Left hindlimb (tissue), 1 donor: Measurements from ENCODE around the gene ADGRV1.
"Not testable (repeated sequence)": the region's sequence is repeated elsewhere in the genome, so short reads cannot be mapped to it uniquely, and the experiment has no call there.

Source experiments
- DNase-seq: peaks from one replicate; pipeline ENCODE4 v3.0.0-alpha.2; 2018

Gene ADGRV1

DNA sequence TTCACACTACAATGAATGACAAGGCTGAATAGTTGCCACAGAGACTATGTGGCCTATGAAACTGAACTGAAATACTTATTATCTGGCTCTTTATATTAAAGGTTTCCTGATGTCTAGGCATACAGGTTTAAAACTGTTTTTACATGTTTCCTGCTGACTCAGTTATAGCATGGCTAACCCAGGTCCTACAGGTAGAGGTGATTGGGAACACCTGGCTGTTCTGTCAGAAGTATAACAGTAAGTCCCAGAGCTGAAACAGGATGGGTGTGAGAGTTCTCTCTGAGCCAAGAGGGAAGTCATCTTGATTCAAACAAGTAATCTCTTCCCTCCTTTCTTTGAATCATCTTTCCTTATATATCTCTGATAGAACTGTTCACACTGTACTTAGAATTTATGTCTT lies 4.9 kb upstream of the ADGRV1 start:
- no peak for DNase-seq

DNA sequence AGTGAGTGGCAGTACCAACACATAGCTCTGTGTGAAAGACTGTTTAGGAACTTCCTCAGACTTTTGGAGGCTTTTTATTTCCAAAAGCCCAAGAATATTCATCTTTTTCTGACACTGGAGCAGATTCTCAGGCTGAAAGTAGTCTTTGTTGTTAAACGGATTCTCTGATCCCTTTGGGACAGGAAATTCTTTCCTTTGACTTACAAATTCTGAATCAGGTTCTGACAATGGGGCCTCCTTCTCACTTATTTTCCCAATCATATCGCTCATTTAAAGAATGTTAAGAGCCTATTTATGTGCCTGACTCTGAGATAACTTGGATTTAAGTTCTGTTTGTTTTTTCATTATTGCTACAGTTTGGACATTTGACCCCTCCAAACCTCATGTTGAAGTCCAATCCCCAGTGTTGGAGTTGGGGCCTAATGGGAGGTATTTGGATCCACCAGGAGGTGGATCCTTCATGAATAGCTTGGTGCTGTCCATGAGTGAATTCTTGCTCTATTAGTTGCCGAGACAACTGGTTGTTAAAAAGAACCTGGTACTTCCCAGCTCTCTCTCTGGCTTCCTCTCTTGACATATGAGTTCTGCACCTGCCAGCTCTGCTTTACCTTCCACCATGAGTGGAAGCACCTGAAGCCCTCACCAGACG lies 4.1 kb upstream of the ADGRV1 start:
- no peak for DNase-seq

DNA sequence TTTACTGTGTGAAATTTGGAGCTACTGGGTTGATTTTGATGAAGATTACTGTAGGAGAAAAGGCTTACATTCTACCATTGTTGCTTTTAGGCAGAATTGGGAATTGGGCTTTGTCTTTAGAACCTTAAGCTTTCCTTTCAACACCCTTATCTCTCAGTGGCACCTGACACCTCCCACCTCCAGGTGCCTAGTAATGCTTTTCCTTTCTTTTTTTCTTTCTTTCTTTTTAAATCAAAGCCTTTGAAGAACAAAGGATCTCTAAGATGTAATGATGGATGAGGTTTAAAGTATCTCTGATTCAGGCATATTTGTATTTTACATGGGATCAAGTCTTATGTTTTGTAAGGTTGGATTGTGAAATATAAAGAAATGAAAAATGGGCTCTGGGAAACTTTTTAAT lies 2.9 kb upstream of the ADGRV1 start:
- DNase-seq = no peak

DNA sequence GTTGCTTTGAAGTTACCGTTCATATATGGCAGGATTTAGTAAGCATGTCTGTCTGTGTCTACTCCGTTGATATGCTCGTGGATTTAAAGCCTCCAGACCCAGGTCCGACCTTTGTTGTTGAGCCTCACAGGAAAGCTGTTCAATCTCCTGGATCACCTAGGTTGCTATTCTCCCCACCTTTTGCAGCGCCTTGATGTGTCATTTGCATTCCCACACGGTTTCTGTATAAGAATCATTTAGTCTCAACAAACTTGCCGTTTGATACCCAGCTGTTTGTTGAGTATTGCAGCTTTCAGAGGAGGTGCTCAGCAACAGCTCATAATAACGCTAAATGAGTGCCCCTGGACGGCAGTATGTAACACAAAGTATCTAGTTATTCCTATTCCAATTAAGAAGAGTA lies 1.2 kb upstream of the ADGRV1 start:
- DNase-seq = no peak

DNA sequence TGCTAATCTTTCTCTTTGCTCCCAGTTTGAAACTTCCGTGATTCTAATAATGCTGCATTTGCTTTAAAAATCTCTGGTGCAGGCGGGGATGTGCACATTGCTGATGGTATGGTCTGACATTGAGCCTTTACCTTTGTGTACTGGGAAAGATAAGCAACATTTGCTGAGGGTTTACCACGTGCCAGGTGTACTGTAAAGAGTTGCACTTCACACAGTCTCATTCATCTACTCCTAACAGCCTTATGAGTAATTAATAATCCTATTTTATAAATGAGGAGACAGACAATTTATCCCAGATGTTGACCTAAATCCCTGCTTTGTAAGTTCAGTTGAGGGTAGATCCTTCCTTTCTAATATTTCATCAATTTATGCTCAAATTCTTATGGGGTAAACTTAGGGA lies 726 bp upstream of the ADGRV1 start:
- no peak for DNase-seq

DNA sequence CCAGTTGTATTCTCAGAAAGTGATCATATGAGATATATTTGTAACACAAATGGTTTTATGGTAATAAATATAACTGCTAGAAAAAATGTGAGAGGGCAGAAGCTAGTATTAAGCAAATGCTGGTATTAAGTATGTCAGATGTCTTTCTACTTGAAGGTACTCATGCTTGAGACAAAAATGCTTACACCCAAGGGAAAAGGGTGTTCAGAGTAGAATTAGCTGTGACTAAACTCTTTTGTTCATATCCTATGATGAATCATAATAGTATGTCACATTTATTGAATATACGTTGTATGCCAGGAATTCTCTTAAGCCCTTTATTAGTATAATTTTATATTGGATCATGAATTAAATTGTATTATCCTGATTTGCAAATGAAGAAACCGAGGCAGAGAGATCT lies 2.2 kb downstream of the ADGRV1 start:
- DNase-seq = no peak

DNA sequence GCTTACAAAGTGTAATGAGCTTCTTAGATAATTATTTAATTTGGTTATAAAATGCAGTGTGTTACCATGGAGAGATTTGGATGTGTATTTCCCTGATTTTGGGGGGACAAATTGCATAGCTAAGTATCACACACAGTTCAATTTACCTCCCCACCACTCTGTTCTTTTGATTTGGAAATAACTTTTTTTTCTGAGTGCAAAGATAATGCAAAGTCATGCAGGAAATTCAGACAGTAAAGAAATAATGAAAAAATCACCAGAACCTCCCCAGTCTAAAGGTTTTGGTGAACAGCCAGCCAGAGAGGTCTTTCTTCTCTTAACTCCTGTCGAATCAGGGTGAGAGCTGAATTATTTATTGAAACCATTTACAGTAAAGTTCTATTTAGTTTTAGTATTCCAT lies 3.2 kb downstream of the ADGRV1 start:
- no peak for DNase-seq

DNA sequence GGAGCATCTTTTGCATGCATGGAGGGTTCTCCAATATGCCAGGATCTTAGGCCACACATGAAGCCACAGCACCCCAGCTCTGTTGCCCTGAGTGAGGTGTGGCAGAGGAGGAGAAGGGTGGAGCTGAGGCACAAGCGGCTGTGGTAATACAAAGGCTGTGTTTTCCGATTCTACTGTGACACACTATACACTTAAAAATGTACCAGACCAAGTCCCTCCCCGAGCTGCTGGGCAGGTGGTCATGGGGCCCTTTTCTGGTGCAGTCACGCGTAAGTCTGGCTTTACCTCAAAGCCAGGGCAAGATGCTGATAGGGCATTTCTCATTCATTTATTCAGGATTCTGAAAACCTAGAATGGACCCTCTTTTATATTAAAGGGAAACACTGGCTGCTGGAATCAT lies 3.7 kb downstream of the ADGRV1 start:
- DNase-seq = no peak

DNA sequence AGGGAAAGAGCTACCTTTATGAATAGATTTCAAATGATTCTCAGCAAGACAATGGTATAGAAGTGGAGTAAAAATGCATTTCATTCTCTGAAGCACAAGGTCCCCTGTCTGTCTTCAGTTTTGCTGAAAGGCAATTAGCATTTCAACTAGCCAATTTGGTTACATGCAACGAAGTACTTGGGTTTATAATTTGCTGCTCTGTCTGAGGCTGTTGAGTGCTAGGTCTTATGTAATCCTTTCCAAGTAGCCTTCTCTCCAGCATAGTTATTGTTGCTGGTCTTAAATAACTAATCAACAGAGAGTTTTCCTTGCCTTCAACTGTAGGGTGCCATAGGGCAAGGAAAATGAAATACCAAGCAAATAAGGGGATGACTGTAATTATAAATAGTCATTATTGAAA lies 4.5 kb downstream of the ADGRV1 start:
- DNase-seq = no peak

DNA sequence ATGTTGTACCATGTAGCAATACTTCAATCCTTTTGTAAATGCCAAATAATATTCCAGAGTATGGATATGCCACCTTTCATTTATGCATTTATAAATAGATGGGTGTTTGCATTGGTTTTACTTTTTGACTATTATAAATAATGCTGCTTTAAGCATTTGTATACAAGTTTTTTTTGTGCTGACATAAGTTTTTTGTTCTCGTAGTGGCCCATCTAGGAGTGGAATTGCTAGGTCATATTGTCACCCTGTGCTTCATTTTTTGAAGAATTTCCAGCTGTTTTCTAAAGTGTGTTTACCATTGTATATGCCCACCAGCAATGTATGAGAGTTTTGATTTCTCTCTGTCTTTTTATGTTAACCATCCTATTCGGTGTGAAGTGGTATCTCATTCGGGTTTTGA lies 6.9 kb downstream of the ADGRV1 start:
- no peak for DNase-seq

DNA sequence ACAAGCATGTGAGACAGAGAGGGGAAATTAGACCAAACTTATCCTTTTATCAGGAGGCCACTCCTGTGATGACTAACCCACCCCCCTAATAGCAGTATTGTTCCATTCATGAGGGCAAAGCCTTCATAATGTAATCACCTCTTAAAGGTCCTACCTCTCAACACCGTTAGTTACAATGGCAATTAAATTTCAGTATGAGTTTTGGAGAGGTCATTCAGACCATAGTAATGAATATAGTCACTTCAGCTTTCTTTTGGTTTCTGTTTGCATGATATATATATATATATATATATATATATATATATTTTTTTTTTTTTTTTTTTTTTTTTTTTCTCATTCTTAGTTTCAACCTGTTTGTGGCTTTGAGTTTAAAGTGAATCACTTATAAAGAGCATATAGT lies 10.5 kb downstream of the ADGRV1 start:
- no peak for DNase-seq

DNA sequence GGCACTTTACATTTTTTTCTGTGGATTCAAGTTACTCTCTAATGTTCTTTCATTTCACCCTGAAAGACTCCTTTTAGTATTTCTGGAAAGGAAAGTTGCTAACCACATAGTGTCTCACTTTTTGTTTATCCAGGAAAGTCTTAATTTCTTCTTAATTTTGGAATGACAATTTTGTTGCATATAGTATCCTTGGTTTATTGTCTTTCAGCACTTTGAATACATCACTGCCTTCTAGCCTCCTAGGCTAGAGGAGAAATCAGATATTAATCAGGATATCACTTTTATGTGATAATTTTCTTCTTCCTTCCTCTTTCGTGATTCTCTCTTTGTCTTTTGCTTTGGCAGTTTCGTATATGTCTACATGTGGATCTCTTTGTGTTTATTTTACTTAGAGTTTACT lies 11.4 kb downstream of the ADGRV1 start:
- DNase-seq = no peak

DNA sequence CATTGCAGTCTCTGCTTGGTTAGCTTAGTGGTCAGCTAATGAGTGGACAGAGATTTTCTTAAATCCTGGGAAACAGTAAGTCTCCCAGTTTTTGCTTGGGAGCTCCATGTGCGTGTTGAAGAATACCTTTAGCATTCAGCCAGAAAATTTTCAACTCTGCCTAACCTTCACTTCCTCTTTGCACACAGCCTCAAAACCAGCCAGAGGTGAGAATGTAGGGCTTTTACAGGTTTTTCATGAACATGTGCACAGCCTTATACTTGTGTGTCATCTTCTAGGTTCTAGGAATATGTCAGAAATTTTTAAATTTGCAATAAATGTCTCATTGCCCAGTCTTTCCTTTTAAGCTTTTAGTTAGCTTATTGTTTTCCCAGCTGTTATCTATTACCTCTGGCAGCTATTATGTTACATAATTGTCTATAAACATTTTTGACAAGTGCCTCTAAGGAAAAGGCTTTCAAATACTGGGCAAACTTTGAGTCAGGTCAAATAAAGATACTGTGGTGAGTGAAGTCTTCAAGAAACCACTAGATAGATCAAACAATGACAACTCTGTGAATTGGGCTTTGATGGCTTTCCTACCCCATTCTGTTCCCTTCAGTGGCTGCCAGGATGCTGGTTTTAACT lies 12.7 kb downstream of the ADGRV1 start:
- DNase-seq = no peak

DNA sequence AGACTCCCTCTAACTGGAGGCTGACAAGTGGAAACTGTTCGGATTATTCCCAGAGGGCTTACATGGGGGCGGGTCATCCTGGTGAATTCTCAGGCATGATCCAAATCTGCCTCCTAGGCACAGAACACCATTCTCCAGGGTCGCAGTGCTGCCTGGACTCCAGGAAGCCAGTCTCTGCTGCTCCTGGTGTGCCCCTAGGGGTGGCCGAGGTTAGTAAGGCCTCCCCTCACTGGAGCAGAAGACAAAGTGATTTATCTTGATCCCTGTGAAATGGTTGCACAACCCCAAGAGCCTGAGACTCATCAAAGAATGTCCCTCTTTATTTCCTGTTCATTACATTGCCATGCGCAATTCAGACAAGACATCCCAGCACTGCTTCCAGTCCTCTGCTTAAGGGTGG lies 17.1 kb downstream of the ADGRV1 start:
- DNase-seq = no peak

DNA sequence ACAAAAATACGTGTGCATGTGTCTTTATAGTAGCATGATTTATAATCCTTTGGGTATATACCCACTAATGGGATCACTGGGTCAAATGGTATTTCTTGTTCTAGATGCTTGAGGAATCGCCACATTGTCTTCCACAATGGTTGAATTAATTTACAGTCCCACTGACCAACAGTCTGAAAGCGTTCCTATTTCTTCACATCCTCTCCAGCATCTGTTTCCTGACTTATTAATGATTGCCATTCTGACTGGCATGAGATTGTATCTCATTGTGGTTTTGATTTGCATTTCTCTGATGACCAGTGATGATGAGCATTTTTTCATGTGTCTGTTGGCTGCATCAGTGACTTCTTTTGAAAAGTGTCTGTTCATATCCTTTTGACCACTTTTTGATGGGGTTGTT lies 18.0 kb downstream of the ADGRV1 start:
- not testable (repeated sequence) for DNase-seq

DNA sequence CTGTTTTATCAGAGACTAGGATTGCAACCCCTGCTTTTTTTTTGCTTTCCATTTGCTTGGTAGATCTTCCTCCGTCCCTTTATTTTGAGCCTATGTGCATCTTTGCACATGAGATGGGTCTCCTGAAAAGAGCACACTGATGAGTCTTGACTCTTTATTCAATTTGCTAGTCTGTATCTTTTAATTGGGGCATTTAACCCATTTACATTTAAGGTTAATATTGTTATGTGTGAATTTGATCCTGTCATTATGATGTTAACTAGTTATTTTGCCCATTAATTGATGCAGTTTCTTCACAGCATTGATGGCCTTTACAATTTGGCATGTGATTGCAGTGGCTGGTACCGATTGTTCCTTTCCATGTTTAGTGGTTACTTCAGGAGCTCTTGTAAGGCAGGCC lies 21.3 kb downstream of the ADGRV1 start:
- DNase-seq = not testable (repeated sequence)

DNA sequence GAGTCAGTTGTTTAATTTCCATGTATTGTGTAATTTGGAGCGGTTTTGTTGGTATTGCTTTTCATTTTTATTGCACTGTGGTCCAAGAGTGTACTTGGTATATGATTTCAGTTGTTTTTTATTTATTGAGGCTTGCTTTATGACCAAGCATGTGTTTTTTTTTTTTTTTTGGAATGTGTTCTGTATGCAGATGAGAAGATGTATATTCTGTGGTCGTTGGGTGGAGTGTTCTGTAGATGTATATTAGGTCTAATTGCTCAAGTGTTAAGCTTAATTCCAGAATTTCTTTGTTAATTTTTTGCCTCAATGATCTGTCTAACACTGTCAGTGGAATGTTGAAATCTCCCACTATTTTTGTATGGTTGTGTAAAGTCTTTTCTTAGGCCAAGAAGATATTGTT lies 23.4 kb downstream of the ADGRV1 start:
- no peak for DNase-seq

DNA sequence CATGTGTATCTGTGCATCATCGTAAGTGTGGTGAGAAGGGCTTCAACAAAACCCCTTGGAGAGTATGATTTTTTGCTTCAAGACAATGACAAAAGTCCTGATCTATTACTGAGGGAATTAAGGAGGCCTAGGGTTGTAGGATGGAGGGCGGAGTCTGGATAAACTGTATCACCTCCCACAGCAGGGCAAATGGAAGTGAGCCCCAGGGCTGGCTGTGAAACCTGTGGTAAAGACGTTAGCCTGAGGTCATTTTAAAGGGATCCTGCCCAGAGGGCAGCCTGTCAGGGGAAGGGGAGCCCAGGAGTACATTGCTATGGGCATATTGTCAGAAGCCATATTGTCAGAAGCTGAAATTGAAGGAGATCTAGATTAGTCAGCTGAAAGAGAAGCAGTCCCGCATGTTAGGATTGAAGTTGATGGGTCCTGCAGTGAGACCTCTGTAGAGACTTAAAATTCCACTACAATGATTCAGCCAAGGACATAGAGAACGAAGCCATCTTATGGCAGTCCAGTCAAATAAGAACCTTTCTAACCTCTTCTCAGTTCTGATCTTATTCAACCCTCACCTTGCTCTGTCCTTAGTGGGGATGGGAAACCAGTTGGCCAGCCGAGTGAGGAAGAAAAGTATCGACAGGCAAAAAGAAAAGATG lies 26.9 kb downstream of the ADGRV1 start:
- no peak for DNase-seq

DNA sequence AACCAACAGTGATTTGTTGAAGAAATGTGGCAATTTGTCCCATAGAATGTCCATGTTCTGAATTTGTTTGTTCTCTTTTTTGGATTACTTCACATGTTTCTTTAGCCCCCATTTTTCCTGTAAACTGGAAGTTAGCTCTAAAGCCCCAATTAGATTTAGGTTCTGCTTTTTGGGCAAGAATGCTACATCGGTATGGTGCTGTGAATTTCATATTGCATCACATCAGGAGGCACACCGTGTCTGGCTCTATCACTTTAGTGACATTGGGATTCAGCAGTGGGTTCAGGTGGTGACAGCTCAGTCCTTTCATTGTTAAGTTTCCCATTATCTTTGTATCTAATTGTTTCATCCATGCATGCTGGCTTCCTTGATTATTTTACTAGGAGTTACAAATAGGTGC lies 27.9 kb downstream of the ADGRV1 start:
- DNase-seq = no peak

DNA sequence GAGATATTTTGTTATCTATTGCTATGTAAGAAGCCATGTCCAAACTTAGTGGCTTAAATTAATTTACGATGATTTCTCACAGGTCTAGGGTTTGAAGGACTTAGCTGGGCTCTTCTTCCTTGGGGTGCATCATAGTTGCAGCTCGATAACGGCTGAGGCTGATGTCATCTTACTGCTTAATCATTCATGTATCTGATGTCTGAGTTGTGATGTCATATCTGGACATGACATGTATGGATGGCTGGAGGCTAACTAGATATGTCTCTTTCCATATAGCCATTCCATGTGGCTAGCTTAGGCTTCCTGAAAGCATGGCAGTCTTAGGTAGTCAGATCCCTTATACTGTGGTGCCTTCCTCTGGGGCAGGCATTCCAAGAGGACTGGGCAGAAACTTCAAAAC lies 31.6 kb downstream of the ADGRV1 start:
- no peak for DNase-seq

DNA sequence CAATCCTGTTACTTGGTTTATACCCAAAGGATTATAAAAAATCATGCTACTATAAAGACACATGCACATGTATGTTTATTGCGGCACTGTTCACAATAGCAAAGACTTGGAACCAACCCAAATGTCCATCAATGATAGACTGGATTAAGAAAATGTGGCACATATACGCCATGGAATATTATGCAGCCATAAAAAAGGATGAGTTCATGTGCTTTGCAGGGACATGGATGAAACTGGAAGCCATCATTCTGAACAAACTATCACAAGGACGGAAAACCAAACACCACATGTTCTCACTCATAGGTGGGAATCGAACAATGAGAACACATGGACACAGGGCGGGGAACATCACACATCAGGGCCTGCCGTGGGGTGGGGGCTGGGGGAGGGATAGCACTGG lies 34.5 kb downstream of the ADGRV1 start:
- DNase-seq = not testable (repeated sequence)

DNA sequence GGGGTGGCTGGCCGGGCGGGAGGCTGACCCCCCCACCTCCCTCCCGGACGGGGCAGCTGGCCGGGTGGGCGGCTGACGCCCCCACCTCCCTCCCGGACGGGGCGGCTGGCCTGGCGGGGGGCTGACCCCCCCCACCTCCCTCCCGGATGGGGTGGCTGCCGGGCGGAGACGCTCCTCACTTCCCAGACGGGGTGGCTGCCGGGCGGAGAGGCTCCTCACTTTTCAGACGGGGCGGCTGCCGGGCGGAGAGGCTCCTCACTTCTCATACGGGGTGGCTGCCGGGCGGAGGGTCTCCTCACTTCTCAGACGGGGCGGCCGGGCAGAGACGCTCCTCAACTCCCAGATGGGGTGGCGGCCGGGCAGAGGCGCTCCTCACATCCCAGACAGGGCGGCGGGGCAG lies 37.2 kb downstream of the ADGRV1 start:
- DNase-seq = not testable (repeated sequence)

DNA sequence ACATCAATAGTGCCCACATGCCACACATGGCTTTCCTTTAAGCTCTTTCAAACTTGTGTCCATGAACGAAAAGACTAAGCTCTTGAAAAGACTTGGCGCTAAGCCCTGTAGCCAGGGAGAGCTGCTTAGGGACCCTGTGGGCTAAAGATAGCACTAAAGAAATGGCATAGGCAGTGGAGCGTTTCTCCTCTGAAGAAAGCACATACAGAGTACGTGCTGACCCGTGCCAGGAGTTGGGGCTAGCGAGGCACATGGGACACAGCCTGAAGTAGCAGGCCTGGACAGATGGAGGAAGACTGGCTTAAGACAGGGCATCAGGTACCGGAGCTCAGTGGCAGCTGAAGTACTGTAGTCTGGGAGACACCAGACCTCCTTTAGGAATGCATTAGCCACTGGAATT lies 39.7 kb downstream of the ADGRV1 start:
- no peak for DNase-seq

DNA sequence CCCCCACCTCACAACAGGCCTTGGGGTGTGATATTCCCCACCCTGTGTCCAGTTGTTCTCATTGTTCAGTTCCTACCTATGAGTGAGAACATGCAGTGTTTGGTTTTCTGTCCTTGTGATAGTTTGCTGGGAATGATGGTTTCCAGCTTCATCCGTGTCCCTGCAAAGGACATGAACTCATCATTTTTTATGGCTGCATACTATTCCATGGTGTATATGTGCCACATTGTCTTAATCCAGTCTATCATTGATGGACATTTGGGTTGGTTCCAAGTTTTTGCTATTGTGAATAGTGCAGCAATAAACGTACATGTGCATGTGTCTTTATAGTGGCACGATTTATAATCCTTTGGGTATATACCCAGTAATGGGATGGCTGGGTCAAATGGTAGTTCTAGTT lies 41.7 kb downstream of the ADGRV1 start:
- DNase-seq = not testable (repeated sequence)

DNA sequence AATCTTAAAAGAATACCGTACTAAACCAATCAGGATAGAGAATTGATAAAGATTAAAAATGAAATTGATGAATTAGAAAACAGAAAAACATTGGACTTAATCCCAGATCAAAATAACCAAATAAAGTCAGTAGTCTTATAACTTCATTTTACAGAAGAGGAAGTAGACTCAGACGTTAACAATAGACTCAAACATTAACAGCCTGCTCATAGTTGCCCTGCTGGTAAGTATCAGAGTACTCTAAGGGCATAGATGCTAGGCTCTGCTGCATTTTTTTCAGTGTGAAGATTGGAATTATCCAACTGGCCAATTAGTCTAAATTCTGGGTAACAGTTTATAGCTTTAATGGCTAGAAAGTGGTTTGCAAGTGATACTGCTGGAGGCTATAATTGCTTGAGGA lies 42.9 kb downstream of the ADGRV1 start:
- no peak for DNase-seq
